Measurements from ENCODE around the gene ABHD6.

ABHD6 gene

DNA sequence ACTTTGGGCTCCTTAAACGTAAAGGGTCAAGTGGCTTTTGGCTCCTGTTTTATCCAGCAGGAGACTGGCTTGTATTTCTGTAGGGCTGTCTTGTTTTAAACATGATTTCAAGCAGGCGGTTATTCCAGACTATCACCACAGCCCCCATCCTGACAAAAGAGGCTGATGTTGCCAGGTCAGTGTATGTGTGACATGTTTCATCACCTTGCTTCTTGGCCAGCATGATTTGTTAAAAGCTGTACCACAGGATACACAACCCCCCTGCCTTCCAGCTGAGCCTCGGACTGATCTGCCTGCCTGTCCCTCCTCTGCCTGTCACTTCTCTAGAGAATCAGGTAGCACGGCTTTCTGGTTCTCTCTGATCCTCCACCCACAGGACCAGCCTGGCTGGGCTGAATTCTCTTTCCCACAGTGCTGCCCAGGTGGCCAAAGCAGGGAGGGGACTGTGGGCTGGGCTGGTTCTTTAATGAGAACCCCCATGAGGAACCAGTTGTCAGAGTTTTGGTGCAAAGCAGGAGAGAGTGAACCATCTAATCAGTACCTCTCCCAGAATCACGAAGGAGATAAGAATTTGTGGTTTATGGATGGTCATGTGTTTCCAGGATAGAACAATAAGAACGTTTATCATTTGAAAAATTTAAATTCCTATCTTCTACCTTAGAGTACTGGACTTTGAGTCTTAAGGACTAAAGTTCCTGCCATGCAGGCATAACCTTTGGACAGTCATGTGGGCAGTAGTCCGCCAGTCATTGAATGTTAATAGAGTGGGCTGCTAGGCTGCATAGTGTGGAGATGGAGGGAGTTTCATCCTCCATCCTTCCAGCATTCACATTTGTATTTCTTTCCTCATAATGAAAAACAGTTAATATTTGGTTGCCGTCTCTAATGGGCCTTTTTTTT lies 8.8 kb downstream of the ABHD6 start:
- Histone ChIP-seq H3K27me3 (replicated peaks; ENCODE audit: control insufficient read depth, insufficient read depth, low read length) (no peaks in the 10 kb centered on the region), H3K36me3 (ENCODE audit: control insufficient read depth, insufficient read depth, low read length, severe bottlenecking) (no peaks in the 10 kb centered on the region), H3K9ac (ENCODE audit: low read length) (no peak overlapping the region), H3K4me3 (ENCODE audit: low read length) (no peak overlapping the region), H3K4me1 (ENCODE audit: control insufficient read depth, insufficient read depth, low read length) (peaks cover 19% of the 10 kb centered on the region), H3K9me3 (ENCODE audit: control insufficient read depth, low read length) (no peaks in the 10 kb centered on the region)
- no peak for DNase-seq (ENCODE audit: low read depth)

GRCh38 chr3:58249358-58250092 lies 11.9 kb downstream of the ABHD6 start:
- peak overlapping the region; percentile 15 for H3K4me3 ChIP-seq (ENCODE audit: low read length)
- DNase-seq (ENCODE audit: low read depth): no peak
- H3K9me3 ChIP-seq (ENCODE audit: control insufficient read depth, low read length): no peaks in the 10 kb centered on the region
- peaks cover 31% of the 10 kb centered on the region for H3K4me1 ChIP-seq (ENCODE audit: control insufficient read depth, insufficient read depth, low read length)
- no peaks in the 10 kb centered on the region for H3K27me3 ChIP-seq (replicated peaks; ENCODE audit: control insufficient read depth, insufficient read depth, low read length)
- no peak overlapping the region for H3K9ac ChIP-seq (ENCODE audit: low read length)
- no peaks in the 10 kb centered on the region for H3K36me3 ChIP-seq (ENCODE audit: control insufficient read depth, insufficient read depth, low read length, severe bottlenecking)

GRCh38 chr3:58250093-58250707 lies 12.6 kb downstream of the ABHD6 start:
- Histone ChIP-seq H3K4me1 (ENCODE audit: control insufficient read depth, insufficient read depth, low read length) (peaks cover 31% of the 10 kb centered on the region), H3K4me3 (ENCODE audit: low read length) (peak overlapping the region; percentile 15)
- no peak for DNase-seq (ENCODE audit: low read depth)

GRCh38 chr3:58251631-58252035 lies 14.0 kb downstream of the ABHD6 start:
- Histone ChIP-seq H3K4me3 (ENCODE audit: low read length) (no peak overlapping the region), H3K36me3 (ENCODE audit: control insufficient read depth, insufficient read depth, low read length, severe bottlenecking) (peaks cover 4% of the 10 kb centered on the region), H3K9ac (ENCODE audit: low read length) (no peak overlapping the region), H3K27me3 (replicated peaks; ENCODE audit: control insufficient read depth, insufficient read depth, low read length) (no peaks in the 10 kb centered on the region), H3K4me1 (ENCODE audit: control insufficient read depth, insufficient read depth, low read length) (peaks cover 31% of the 10 kb centered on the region), H3K9me3 (ENCODE audit: control insufficient read depth, low read length) (no peaks in the 10 kb centered on the region)
- no peak for DNase-seq (ENCODE audit: low read depth)

More at GRCh38 chr3:58250093-58250707, 12.6 kb downstream of the ABHD6 start:
- Histone ChIP-seq H3K9me3 (ENCODE audit: control insufficient read depth, low read length) (no peaks in the 10 kb centered on the region), H3K9ac (ENCODE audit: low read length) (peak overlapping the region; percentile 7), H3K36me3 (ENCODE audit: control insufficient read depth, insufficient read depth, low read length, severe bottlenecking) (no peaks in the 10 kb centered on the region), H3K27me3 (replicated peaks; ENCODE audit: control insufficient read depth, insufficient read depth, low read length) (no peaks in the 10 kb centered on the region)

- H3K9ac ChIP-seq (ENCODE audit: low read length): no peak overlapping the region
- peaks cover 16% of the 10 kb centered on the region for H3K36me3 ChIP-seq (ENCODE audit: control insufficient read depth, insufficient read depth, low read length, severe bottlenecking)
- H3K9me3 ChIP-seq (ENCODE audit: control insufficient read depth, low read length): no peaks in the 10 kb centered on the region
- H3K27me3 ChIP-seq (replicated peaks; ENCODE audit: control insufficient read depth, insufficient read depth, low read length): no peaks in the 10 kb centered on the region
- peaks cover 31% of the 10 kb centered on the region for H3K4me1 ChIP-seq (ENCODE audit: control insufficient read depth, insufficient read depth, low read length)
- DNase-seq (ENCODE audit: low read depth): no peak
- no peak overlapping the region for H3K4me3 ChIP-seq (ENCODE audit: low read length)
Observed at GRCh38 chr3:58254144-58254543, 16.6 kb downstream of the ABHD6 start.

- H3K9ac ChIP-seq (ENCODE audit: low read length): no peak overlapping the region
- no peaks in the 10 kb centered on the region for H3K27me3 ChIP-seq (replicated peaks; ENCODE audit: control insufficient read depth, insufficient read depth, low read length)
- peaks cover 17% of the 10 kb centered on the region for H3K36me3 ChIP-seq (ENCODE audit: control insufficient read depth, insufficient read depth, low read length, severe bottlenecking)
- no peak overlapping the region for H3K4me3 ChIP-seq (ENCODE audit: low read length)
- H3K4me1 ChIP-seq (ENCODE audit: control insufficient read depth, insufficient read depth, low read length): peaks cover 14% of the 10 kb centered on the region
- DNase-seq (ENCODE audit: low read depth): no peak
- H3K9me3 ChIP-seq (ENCODE audit: control insufficient read depth, low read length): no peaks in the 10 kb centered on the region
Observed at GRCh38 chr3:58256061-58256460, 18.5 kb downstream of the ABHD6 start.

GRCh38 chr3:58256511-58256910 lies 18.9 kb downstream of the ABHD6 start:
- no peak for DNase-seq (ENCODE audit: low read depth)
- Histone ChIP-seq H3K27me3 (replicated peaks; ENCODE audit: control insufficient read depth, insufficient read depth, low read length) (no peaks in the 10 kb centered on the region), H3K36me3 (ENCODE audit: control insufficient read depth, insufficient read depth, low read length, severe bottlenecking) (peaks cover 17% of the 10 kb centered on the region), H3K4me3 (ENCODE audit: low read length) (no peak overlapping the region), H3K4me1 (ENCODE audit: control insufficient read depth, insufficient read depth, low read length) (peaks cover 11% of the 10 kb centered on the region), H3K9ac (ENCODE audit: low read length) (no peak overlapping the region), H3K9me3 (ENCODE audit: control insufficient read depth, low read length) (no peaks in the 10 kb centered on the region)

- Histone ChIP-seq H3K9me3 (ENCODE audit: control insufficient read depth, low read length) (no peaks in the 10 kb centered on the region), H3K36me3 (ENCODE audit: control insufficient read depth, insufficient read depth, low read length, severe bottlenecking) (peaks cover 17% of the 10 kb centered on the region), H3K4me3 (ENCODE audit: low read length) (no peak overlapping the region), H3K4me1 (ENCODE audit: control insufficient read depth, insufficient read depth, low read length) (no peaks in the 10 kb centered on the region), H3K9ac (ENCODE audit: low read length) (no peak overlapping the region), H3K27me3 (replicated peaks; ENCODE audit: control insufficient read depth, insufficient read depth, low read length) (no peaks in the 10 kb centered on the region)
- DNase-seq (ENCODE audit: low read depth): no peak
Observed at GRCh38 chr3:58258392-58259055, 20.9 kb downstream of the ABHD6 start.

GRCh38 chr3:58260261-58260731 lies 22.7 kb downstream of the ABHD6 start:
- Histone ChIP-seq H3K36me3 (ENCODE audit: control insufficient read depth, insufficient read depth, low read length, severe bottlenecking) (peaks cover 17% of the 10 kb centered on the region), H3K27me3 (replicated peaks; ENCODE audit: control insufficient read depth, insufficient read depth, low read length) (no peaks in the 10 kb centered on the region), H3K9me3 (ENCODE audit: control insufficient read depth, low read length) (no peaks in the 10 kb centered on the region), H3K9ac (ENCODE audit: low read length) (no peak overlapping the region), H3K4me1 (ENCODE audit: control insufficient read depth, insufficient read depth, low read length) (no peaks in the 10 kb centered on the region), H3K4me3 (ENCODE audit: low read length) (no peak overlapping the region)
- DNase-seq (ENCODE audit: low read depth): peak; percentile 24

DNA sequence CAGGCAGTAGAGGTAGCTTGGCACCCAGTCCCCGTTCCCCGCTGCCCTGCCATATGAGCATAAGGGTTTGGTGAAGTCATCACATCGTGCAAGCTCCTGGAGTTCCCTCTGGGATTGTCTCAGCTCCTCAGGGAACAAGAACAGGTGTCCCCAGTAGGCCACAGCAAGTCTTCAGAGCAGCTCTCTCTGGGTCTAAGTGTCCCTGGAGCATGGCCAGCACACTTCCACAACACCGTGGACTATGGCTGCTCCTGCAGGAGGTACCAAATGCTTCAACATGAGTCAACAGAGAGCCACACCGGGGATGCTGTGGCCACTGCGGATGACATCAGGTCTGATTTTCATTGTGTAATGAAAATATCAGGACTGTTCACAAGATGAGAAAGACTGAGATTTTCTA lies 23.1 kb downstream of the ABHD6 start:
- Histone ChIP-seq H3K36me3 (ENCODE audit: control insufficient read depth, insufficient read depth, low read length, severe bottlenecking) (peaks cover 17% of the 10 kb centered on the region), H3K4me1 (ENCODE audit: control insufficient read depth, insufficient read depth, low read length) (no peaks in the 10 kb centered on the region), H3K9ac (ENCODE audit: low read length) (no peak overlapping the region), H3K27me3 (replicated peaks; ENCODE audit: control insufficient read depth, insufficient read depth, low read length) (no peaks in the 10 kb centered on the region), H3K9me3 (ENCODE audit: control insufficient read depth, low read length) (no peaks in the 10 kb centered on the region), H3K4me3 (ENCODE audit: low read length) (no peak overlapping the region)
- no peak for DNase-seq (ENCODE audit: low read depth)
